GM23248 (cell line): ENCODE data around the gene SF3B4. TPM values are rescaled to one million over a fixed set of nuclear protein-coding genes. Genes with fewer than 3 reads are reported as not detected.

Source experiments
- DNase-seq: peaks from one replicate; pipeline ENCODE4 v3.0.0-alpha.2; 2015
- H2AFZ ChIP-seq: fragments of 200-600 bp; sonication (generic); 2 replicates; pipeline ENCODE4 v1.6.1; 2016; ENCODE audit warnings: antibody characterized with exemption
- H3F3A ChIP-seq: fragments of 200-600 bp; sonication (generic); 2 replicates; pipeline ENCODE4 v1.6.1; 2016; ENCODE audit warnings: mild to moderate bottlenecking, antibody characterized with exemption, mixed run types; ENCODE audit not compliant: insufficient read depth
- H3K27ac ChIP-seq: fragments of 200-600 bp; sonication (generic); 2 replicates; pipeline ENCODE4 v1.5.1; 2016; ENCODE audit warnings: mild to moderate bottlenecking
- H3K27me3 ChIP-seq: fragments of 200-600 bp; sonication (generic); replicated peaks from 2 replicates; pipeline ENCODE4 v1.6.1; 2016; ENCODE audit warnings: mild to moderate bottlenecking; ENCODE audit not compliant: insufficient read depth
- H3K36me3 ChIP-seq: fragments of 200-600 bp; sonication (generic); 2 replicates; pipeline ENCODE4 v1.6.1; 2016; ENCODE audit warnings: low read depth, mild to moderate bottlenecking
- H3K4me1 ChIP-seq: fragments of 200-600 bp; sonication (generic); 2 replicates; pipeline ENCODE4 v1.6.1; 2016; ENCODE audit warnings: mild to moderate bottlenecking; ENCODE audit not compliant: insufficient read depth
- H3K4me2 ChIP-seq: fragments of 200-600 bp; sonication (generic); one replicate; pipeline ENCODE4 v1.6.1; 2016; ENCODE audit warnings: mild to moderate bottlenecking; ENCODE audit not compliant: unreplicated experiment
- H3K4me3 ChIP-seq: fragments of 200-600 bp; sonication (generic); 2 replicates; pipeline ENCODE4 v1.5.1; 2016; ENCODE audit warnings: mild to moderate bottlenecking
- H3K79me2 ChIP-seq: fragments of 200-600 bp; sonication (generic); 2 replicates; pipeline ENCODE4 v1.6.1; 2016; ENCODE audit warnings: mild to moderate bottlenecking; ENCODE audit not compliant: insufficient read depth
- H3K9ac ChIP-seq: fragments of 200-600 bp; sonication (generic); 2 replicates; pipeline ENCODE4 v1.6.1; 2016; ENCODE audit warnings: mild to moderate bottlenecking
- H3K9me2 ChIP-seq: fragments of 200-600 bp; sonication (generic); 2 replicates; pipeline ENCODE4 v1.6.1; 2016; ENCODE audit warnings: mixed run types, mild to moderate bottlenecking, moderate library complexity; ENCODE audit not compliant: insufficient read depth
- H3K9me3 ChIP-seq: fragments of 200-600 bp; sonication (generic); one replicate; pipeline ENCODE4 v1.6.1; 2017; ENCODE audit warnings: low read depth
- H4K20me1 ChIP-seq: fragments of 200-600 bp; sonication (generic); 2 replicates; pipeline ENCODE4 v1.6.0; 2016; ENCODE audit not compliant: insufficient read depth
- EZH2 ChIP-seq: fragments of 200-600 bp; sonication (generic); IDR thresholded peaks from 2 replicates; pipeline ENCODE4 v1.6.1; 2018; ENCODE audit warnings: antibody characterized with exemption, mild to moderate bottlenecking; ENCODE audit not compliant: insufficient read depth, poor library complexity, severe bottlenecking
- EZH2phosphoT487 ChIP-seq: fragments of 200-600 bp; sonication (generic); IDR thresholded peaks from 2 replicates; pipeline ENCODE4 v1.6.1; 2018; ENCODE audit warnings: antibody characterized with exemption, moderate library complexity, mild to moderate bottlenecking, low read depth; ENCODE audit not compliant: insufficient read depth
- WGBS, 2 experiments: methylation state at CpG; one replicate each; pipeline ENCODE4 v1.1.6; 2015 to 2017; ENCODE audit warnings: low lambda C conversion rate in 2 of 2, low coverage in 1 of 2; ENCODE audit errors: missing lambda C conversion rate in 2 of 2; 5-methylcytosine and 5-hydroxymethylcytosine counted together
- in situ Hi-C: fragments of 300-500 bp; cut with MboI; formaldehyde crosslinking; loops from 2 replicates; pipeline ENCODE4 v1.15.0; 2020
- polyA plus RNA-seq: library from polyadenylated mRNA; unstranded; fragments of >200 nt; fragmentation: Nextera tagmentation; extraction: Ambion mirVana; gene quantifications from 2 replicates; pipeline ENCODE4 v1.2.1, GENCODE V29; 2016
- total RNA-seq: library from RNA; depleted of rRNA; stranded (reverse); fragments of >200 nt; shearing (Covaris generic); gene quantifications from 2 replicates; pipeline ENCODE4 v1.2.3, GENCODE V29; 2014

SF3B4 gene
- total and polyA plus RNA-seq, 2 experiments from 2014 or later: 12.3 to 98.0 TPM

DNA sequence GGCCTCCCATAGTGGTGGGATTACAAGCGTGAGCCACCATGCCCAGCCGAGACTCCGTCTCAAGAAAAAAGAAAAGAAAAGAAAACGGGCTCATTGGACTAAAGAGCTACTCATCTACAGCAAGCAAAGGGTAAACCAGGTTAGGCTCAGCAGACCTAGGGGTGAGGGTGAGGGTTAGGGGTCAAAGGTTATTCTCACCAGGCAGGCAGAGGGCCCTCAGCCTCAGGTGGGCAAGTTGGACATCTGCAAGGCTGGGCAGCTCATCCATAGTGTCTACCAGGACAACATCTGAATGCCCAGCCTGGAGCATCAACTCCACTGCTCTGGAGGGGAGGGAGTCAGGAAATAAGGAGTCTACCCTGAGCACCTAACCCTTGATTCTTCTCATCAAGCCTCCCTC, 5.6 kb upstream of the SF3B4 start:
- no peak overlapping the region for H3K4me2 ChIP-seq
- H3K27ac ChIP-seq: no peak overlapping the region
- no peak for DNase-seq
- H3K4me1 ChIP-seq: peaks cover 41% of the 10 kb centered on the region
- H2AFZ ChIP-seq: no peak overlapping the region
- H3K79me2 ChIP-seq: peaks cover 15% of the 10 kb centered on the region; the same call in 1 of the 2 replicates
- no peaks in the 10 kb centered on the region for H4K20me1 ChIP-seq
- peaks cover 25% of the 10 kb centered on the region for H3F3A ChIP-seq
- in situ Hi-C loops: no loop called here
- H3K9ac ChIP-seq: no peak overlapping the region
- H3K9me2 ChIP-seq: no peaks in the 10 kb centered on the region
- H3K27me3 ChIP-seq: no peaks in the 10 kb centered on the region
- WGBS, 2 experiments: 94 to 95% methylated on average over 4 of the region's 4 CpGs
- no peaks in the 10 kb centered on the region for H3K9me3 ChIP-seq
- TF ChIP-seq EZH2phosphoT487: no peak
- no peak for TF ChIP-seq EZH2
- H3K4me3 ChIP-seq: no peak overlapping the region
- no peaks in the 10 kb centered on the region for H3K36me3 ChIP-seq

DNA sequence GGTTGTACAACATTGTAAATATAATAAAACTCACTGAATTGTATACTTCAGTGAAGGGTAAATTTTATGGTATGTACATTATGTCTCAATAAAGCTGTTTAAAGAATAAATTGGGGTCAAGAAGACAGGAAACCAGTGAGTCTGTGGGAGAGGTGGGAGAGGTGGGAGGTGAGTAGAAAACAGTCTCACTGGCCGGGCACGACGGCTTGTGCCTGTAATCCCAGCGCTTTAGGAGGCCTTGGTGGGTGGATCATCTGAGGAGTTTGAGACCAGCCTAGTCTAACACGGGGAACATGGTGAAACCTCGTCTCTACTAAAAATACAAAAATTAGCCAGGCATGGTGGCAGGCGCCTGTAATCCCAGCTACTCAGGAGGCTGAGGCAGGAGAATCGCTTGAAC, 4.9 kb upstream of the SF3B4 start:
- H3K9me2 ChIP-seq: no peaks in the 10 kb centered on the region
- no peaks in the 10 kb centered on the region for H4K20me1 ChIP-seq
- no peak overlapping the region for H3K4me3 ChIP-seq
- H3K9ac ChIP-seq: no peak overlapping the region
- DNase-seq: no peak
- WGBS, 2 experiments: 97 to 98% methylated on average over 8 of the region's 8 CpGs
- in situ Hi-C loops: no loop called here
- peaks cover 36% of the 10 kb centered on the region for H3K4me1 ChIP-seq
- H3K27ac ChIP-seq: no peak overlapping the region
- peaks cover 16% of the 10 kb centered on the region for H3K79me2 ChIP-seq
- no peaks in the 10 kb centered on the region for H3K36me3 ChIP-seq
- no peak overlapping the region for H2AFZ ChIP-seq
- peaks cover 25% of the 10 kb centered on the region for H3F3A ChIP-seq
- H3K27me3 ChIP-seq: no peaks in the 10 kb centered on the region
- H3K4me2 ChIP-seq: no peak overlapping the region
- no peaks in the 10 kb centered on the region for H3K9me3 ChIP-seq
- TF ChIP-seq EZH2 (no peak), EZH2phosphoT487 (no peak)

DNA sequence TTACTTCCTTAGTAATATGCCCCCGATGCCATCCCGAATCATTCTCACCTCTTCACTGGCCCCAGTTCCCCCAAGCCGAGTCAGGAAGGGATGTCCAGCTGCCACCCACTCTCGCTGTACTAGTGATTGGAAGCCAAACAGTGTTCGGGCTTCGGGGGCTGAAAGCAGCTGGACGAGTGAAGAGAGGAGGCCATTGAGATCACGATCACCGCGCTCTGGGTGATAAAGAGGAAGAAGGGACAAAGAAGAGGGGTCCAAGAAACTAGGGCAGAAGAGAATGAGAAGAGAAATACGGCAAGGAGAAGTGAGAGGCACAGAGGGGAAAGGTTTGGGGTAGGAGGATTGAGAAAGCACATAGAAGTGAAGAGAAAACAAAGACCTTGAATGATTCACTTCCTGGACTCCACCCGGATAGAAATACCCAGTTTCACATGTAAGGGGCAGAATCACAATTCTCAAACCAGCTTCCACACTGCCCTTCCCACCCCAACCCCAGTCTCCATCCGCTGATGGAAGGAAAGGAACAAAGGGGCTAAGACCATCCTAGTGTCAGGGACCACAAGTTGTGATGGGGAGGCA, 3.7 kb upstream of the SF3B4 start:
- in situ Hi-C loops: no loop called here
- TF ChIP-seq EZH2phosphoT487: no peak
- TF ChIP-seq EZH2: no peak

DNA sequence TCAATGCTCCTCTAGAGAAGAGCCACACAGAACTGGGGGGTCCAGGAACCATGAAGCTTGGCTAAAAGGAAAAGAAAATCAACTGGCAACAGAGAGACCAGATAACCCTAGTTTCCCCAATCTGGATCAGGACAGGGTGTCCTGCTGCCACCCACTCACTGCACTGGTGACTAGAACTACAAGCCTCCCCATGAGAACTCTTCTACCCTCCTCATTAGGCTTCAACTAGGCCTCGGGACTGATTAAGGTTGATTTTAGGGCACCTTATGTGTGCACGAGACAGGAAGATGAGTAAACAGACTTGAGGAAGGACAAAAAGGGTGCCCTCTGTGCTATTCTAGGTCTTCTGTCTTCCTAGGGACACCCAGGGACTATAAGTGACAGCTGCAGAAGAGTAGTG, 2.3 kb upstream of the SF3B4 start:
- no peaks in the 10 kb centered on the region for H3K9me3 ChIP-seq
- peaks cover 19% of the 10 kb centered on the region for H3F3A ChIP-seq
- H3K9ac ChIP-seq: no peak overlapping the region
- H3K4me1 ChIP-seq: peaks cover 35% of the 10 kb centered on the region
- TF ChIP-seq EZH2phosphoT487 (no peak), EZH2 (no peak)
- H3K9me2 ChIP-seq: no peaks in the 10 kb centered on the region
- WGBS, 2 experiments: 90 to 93% methylated on average over 2 of the region's 2 CpGs
- DNase-seq: no peak
- in situ Hi-C loops: no loop called here
- peaks cover 14% of the 10 kb centered on the region for H3K36me3 ChIP-seq
- no peaks in the 10 kb centered on the region for H4K20me1 ChIP-seq
- H3K4me3 ChIP-seq: no peak overlapping the region
- H3K27me3 ChIP-seq: no peaks in the 10 kb centered on the region
- no peak overlapping the region for H2AFZ ChIP-seq
- H3K4me2 ChIP-seq: no peak overlapping the region
- no peak overlapping the region for H3K27ac ChIP-seq
- peaks cover 27% of the 10 kb centered on the region for H3K79me2 ChIP-seq

More for the DNA sequence above, 3.7 kb upstream of the SF3B4 start:
- Histone ChIP-seq H3K4me3 (no peak overlapping the region), H3K27ac (peak overlapping the region; percentile 75), H3K9ac (peak overlapping the region; percentile 44), H3K4me2 (no peak overlapping the region), H3F3A (peaks cover 19% of the 10 kb centered on the region), H3K9me2 (no peaks in the 10 kb centered on the region), H3K9me3 (no peaks in the 10 kb centered on the region), H3K79me2 (peaks cover 26% of the 10 kb centered on the region), H2AFZ (peak overlapping the region; percentile 71), H4K20me1 (no peaks in the 10 kb centered on the region), H3K4me1 (peaks cover 35% of the 10 kb centered on the region), H3K27me3 (no peaks in the 10 kb centered on the region), H3K36me3 (peaks cover under 1% of the 10 kb centered on the region)
- peak; percentile 50 for DNase-seq
- WGBS, 2 experiments: 74 to 75% methylated on average over 13 of the region's 13 CpGs

DNA sequence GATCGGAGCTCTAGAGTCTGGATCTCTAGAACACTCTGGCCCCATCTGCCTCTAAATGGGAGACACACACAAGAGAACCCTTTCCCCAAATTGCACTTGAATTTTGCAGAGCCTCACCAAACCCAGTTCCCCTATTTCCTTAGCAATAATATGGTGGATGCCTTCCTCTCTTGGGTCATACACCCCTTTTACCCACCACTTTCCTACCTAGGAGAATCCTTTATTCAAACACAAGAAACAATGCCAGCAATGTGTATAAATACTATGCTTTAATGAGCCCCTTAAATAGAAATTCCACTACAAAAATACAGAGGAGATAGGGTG, 760 bp upstream of the SF3B4 start:
- no peak for DNase-seq
- Histone ChIP-seq H3K9ac (peak overlapping the region; percentile 91), H3K9me2 (no peaks in the 10 kb centered on the region), H3K27ac (peak overlapping the region; percentile 90), H3K4me3 (peak overlapping the region; percentile 95), H4K20me1 (no peaks in the 10 kb centered on the region), H3K36me3 (peaks cover 26% of the 10 kb centered on the region), H3K27me3 (no peaks in the 10 kb centered on the region), H3K4me2 (peak overlapping the region; percentile 99), H3K9me3 (no peaks in the 10 kb centered on the region), H3F3A (peaks cover 20% of the 10 kb centered on the region), H2AFZ (peak overlapping the region; percentile 81), H3K4me1 (peaks cover 39% of the 10 kb centered on the region), H3K79me2 (peaks cover 35% of the 10 kb centered on the region)
- in situ Hi-C loops: no loop called here
- TF ChIP-seq EZH2phosphoT487 (no peak), EZH2 (no peak)
- WGBS, 2 experiments: 0% methylated on average over 1 of the region's 1 CpG
